ENCODE results near the gene TUBGCP3.

DNA sequence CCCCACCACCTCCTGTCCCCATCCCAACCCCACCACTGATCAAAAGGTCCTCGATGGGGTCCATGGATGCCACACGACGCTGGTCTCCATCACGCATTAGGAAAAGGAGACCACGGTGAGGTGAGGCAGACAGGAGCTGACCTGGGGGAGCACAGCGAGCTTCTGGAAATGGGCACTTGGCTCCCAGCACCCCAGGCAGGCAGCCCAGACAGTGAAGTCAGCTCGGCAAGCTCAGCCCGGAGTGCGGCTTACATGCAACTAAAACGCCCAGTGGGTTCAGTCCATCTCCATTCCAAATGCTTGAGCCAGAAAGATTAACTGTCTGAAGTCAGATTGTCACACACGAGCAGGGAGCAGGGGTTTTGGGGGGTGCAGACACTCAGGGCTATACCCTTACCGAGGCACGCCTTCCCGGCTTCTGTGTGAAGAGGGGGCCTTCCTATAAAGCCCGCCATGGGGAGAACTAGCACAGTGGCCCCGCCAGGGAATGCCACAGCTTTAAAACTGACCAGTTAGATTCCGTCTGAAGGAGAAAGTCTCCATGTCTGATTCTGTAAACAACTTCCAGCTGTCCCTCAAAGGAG, 132.4 kb downstream of the TUBGCP3 start:
- TF ChIP-seq RAD21 (conservative IDR thresholded peaks at IDR 0.05) (no peak), TAF1 (IDR thresholded peaks at IDR 0.05; ENCODE audit: low read depth) (no peak)
- TF ChIP-seq, protein P1, sequence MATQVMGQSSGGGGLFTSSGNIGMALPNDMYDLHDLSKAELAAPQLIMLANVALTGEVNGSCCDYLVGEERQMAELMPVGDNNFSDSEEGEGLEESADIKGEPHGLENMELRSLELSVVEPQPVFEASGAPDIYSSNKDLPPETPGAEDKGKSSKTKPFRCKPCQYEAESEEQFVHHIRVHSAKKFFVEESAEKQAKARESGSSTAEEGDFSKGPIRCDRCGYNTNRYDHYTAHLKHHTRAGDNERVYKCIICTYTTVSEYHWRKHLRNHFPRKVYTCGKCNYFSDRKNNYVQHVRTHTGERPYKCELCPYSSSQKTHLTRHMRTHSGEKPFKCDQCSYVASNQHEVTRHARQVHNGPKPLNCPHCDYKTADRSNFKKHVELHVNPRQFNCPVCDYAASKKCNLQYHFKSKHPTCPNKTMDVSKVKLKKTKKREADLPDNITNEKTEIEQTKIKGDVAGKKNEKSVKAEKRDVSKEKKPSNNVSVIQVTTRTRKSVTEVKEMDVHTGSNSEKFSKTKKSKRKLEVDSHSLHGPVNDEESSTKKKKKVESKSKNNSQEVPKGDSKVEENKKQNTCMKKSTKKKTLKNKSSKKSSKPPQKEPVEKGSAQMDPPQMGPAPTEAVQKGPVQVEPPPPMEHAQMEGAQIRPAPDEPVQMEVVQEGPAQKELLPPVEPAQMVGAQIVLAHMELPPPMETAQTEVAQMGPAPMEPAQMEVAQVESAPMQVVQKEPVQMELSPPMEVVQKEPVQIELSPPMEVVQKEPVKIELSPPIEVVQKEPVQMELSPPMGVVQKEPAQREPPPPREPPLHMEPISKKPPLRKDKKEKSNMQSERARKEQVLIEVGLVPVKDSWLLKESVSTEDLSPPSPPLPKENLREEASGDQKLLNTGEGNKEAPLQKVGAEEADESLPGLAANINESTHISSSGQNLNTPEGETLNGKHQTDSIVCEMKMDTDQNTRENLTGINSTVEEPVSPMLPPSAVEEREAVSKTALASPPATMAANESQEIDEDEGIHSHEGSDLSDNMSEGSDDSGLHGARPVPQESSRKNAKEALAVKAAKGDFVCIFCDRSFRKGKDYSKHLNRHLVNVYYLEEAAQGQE (IDR thresholded peaks at IDR 0.05; ENCODE audit: borderline replicate concordance), result no peak
